ENCODE measurements around the gene MRPL41. TPM values are rescaled to one million over a fixed set of nuclear protein-coding genes. Genes with fewer than 3 reads are reported as not detected.
"Not testable (repeated sequence)": the region's sequence is repeated elsewhere in the genome, so short reads cannot be mapped to it uniquely, and the experiment has no call there.

Gene MRPL41
- 57.4 and 62.2 TPM in 2 replicates for total RNA-seq (2014; rRNA removed; shearing (Covaris generic); ENCODE audit: low replicate concordance)

GRCh38 chr9:137551264-137552021 is at the start of gene MRPL41:
Gene MRPL41, plus strand, starts transcription at chr9:137551879. Its CDS starts 203 bp downstream, at chr9:137552082.
- Histone ChIP-seq H3K27me3 (no peaks in the 10 kb centered on the region), H3K36me3 (peaks cover 24% of the 10 kb centered on the region), H3K4me3 (peak within 1 kb of the TSS; percentile 66), H3K9me3 (no peaks in the 10 kb centered on the region)
- DNase-seq = peak; percentile 92

GRCh38 chr9:137502008-137502911 is 49.4 kb upstream of the MRPL41 start:
- Histone ChIP-seq H3K27me3 (no peaks in the 10 kb centered on the region), H3K4me3 (no peak overlapping the region), H3K36me3 (no peaks in the 10 kb centered on the region), H3K9me3 (no peaks in the 10 kb centered on the region)
- no peak for DNase-seq

DNA sequence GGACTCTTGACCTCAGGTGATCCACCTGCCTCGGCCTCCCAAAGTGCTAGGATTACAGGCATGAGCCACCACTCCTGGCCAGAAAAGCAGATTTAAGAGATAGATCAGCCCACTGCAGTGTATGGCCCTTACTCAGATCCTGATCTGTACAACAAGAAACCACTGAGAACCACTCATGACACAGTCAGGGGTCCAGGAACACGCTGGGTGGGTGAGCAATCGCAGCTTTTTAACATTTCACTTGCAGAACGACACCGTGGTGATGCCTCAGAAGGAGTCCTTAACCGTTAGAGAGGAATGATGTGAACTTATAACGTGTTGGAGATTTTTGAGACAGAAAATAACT is 47.3 kb upstream of the MRPL41 start:
- no peak for DNase-seq
- no peak overlapping the region for H3K4me3 ChIP-seq
- no peaks in the 10 kb centered on the region for H3K9me3 ChIP-seq
- no peaks in the 10 kb centered on the region for H3K27me3 ChIP-seq
- H3K36me3 ChIP-seq = no peaks in the 10 kb centered on the region

DNA sequence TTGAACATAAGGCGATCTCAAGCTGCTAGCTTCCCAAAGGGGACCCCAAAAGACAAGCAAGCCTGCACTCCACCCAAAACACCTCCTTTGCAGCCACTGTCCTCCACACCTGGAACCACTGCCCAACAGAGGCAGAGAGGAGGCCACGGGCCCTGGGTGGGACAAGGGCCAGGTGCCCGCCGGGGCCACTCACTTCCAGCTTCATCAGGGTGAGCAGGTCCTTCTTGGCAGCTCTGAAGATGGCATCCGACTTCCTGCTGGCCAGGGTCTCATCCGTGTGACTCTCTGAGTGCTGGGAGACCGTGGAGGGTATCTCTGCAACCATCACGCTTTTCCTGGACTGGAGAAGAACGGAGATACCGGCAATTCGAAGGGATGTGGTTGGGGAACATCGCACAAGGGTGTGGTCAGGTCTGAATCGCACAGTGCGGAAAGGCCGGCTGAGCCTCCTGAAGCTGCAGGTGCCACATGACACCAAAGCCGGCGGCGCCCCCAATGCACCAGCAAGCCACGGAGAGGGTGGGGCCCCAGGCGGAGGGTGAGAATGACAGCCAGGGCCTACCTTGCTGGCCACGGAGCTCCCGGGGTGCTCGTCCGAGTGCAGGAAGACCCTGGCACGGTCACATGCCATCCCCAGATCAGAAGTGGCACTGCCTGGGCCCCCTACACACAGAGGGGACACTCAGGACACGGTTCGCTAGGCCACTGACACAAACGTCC is 46.1 kb upstream of the MRPL41 start:
- Histone ChIP-seq H3K4me3 (no peak overlapping the region), H3K36me3 (no peaks in the 10 kb centered on the region), H3K27me3 (no peaks in the 10 kb centered on the region), H3K9me3 (no peaks in the 10 kb centered on the region)
- DNase-seq = no peak

GRCh38 chr9:137506274-137506673 is 45.4 kb upstream of the MRPL41 start:
- H3K27me3 ChIP-seq = no peaks in the 10 kb centered on the region
- no peaks in the 10 kb centered on the region for H3K9me3 ChIP-seq
- no peak for DNase-seq
- no peaks in the 10 kb centered on the region for H3K36me3 ChIP-seq
- no peak overlapping the region for H3K4me3 ChIP-seq

- DNase-seq = peak; percentile 66
Observed at GRCh38 chr9:137506702-137507171, 44.9 kb upstream of the MRPL41 start.

GRCh38 chr9:137509198-137509597 is 42.5 kb upstream of the MRPL41 start:
- no peak for DNase-seq
- Histone ChIP-seq H3K36me3 (no peaks in the 10 kb centered on the region), H3K4me3 (no peak overlapping the region), H3K27me3 (no peaks in the 10 kb centered on the region), H3K9me3 (no peaks in the 10 kb centered on the region)

More at GRCh38 chr9:137506702-137507171, 44.9 kb upstream of the MRPL41 start:
- Histone ChIP-seq H3K4me3 (no peak overlapping the region), H3K9me3 (no peaks in the 10 kb centered on the region), H3K27me3 (no peaks in the 10 kb centered on the region), H3K36me3 (no peaks in the 10 kb centered on the region)

DNA sequence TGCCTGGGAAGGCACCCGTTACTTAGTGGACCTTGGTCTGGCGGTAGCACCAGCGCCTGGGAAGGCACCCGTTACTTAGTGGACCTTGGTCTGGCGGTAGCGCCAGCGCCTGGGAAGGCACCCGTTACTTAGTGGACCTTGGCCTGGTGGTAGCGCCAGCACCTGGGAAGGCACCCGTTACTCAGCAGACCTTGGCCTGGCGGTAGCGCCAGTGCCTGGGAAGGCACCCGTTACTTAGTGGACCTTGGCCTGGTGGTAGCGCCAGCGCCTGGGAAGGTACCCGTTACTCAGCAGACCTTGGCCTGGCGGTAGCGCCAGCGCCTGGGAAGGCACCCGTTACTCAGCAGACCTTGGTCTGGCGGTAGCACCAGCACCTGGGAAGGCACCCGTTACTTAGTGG is 40.6 kb upstream of the MRPL41 start:
- not testable (repeated sequence) for H3K36me3 ChIP-seq, DNase-seq

DNA sequence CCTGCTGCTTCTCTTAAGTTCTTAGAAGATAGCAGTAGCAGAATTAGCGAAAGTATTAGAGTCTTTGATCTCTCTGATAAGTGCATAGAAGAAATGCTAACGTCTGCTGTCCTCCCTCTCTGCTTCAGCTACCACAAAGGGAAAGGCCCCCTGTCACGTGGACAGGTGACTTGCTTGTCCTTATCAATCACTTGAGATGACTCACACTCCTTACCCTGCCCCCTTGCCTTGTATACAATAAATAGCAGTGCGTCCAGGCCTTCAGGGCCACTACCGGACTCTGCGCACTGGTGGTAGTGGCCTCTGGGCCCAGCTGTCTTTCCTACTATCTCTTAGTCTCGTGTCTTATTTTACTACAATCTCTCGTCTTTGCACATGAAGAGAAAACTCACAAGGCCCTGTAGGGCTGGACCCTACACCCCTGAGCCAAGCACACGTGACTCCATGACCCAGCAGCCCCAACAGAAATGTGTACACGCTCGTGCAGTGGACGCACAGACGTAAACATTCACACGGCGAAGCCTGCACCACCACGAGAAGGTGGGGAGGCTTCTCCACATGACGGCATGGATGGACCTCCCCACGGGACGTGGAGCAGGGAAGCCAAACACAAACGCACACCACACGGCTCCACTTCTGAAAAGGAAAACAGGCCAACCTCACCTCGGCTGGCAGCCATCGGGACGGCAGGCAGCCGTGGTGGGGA is 39.8 kb upstream of the MRPL41 start:
- H3K36me3 ChIP-seq = no peaks in the 10 kb centered on the region
- no peak for DNase-seq
- H3K27me3 ChIP-seq = no peaks in the 10 kb centered on the region
- no peak overlapping the region for H3K4me3 ChIP-seq
- H3K9me3 ChIP-seq = no peaks in the 10 kb centered on the region

More for the DNA sequence above, 40.6 kb upstream of the MRPL41 start:
- not testable (repeated sequence) for H3K9me3 ChIP-seq, H3K27me3 ChIP-seq, H3K4me3 ChIP-seq

GRCh38 chr9:137513136-137513535 is 38.5 kb upstream of the MRPL41 start:
- not testable (repeated sequence) for DNase-seq, H3K36me3 ChIP-seq, H3K9me3 ChIP-seq, H3K4me3 ChIP-seq, H3K27me3 ChIP-seq

- peak; percentile 61 for DNase-seq
- not testable (repeated sequence) for H3K36me3 ChIP-seq, H3K27me3 ChIP-seq, H3K9me3 ChIP-seq
- peak overlapping the region; percentile 33 for H3K4me3 ChIP-seq
Observed at GRCh38 chr9:137513801-137514570, 37.7 kb upstream of the MRPL41 start.

- no peak for DNase-seq
- no peaks in the 10 kb centered on the region for H3K9me3 ChIP-seq
- no peaks in the 10 kb centered on the region for H3K36me3 ChIP-seq
- no peaks in the 10 kb centered on the region for H3K27me3 ChIP-seq
- H3K4me3 ChIP-seq = no peak overlapping the region
Observed at GRCh38 chr9:137514691-137515337, 36.9 kb upstream of the MRPL41 start.

DNA sequence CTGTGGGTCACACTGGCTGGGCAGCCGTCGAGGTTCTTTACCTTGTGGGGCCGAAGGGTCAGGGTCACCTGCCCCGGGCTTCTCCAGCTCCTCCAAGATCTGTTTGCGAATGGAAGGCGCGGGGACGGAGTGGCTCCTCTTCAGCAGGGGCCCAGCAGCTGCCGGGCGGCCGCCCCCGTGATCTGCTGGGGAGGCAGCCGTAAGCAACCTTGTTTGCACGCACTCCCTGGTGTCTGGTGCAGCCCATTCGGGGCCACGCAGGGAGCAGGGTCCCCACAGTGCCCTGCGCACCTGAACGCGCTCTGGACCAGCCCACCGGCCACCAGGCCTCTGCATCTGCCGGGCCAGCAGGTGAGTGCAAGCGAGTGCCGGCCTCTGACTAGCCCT is 36.3 kb upstream of the MRPL41 start:
- Histone ChIP-seq H3K9me3 (no peaks in the 10 kb centered on the region), H3K27me3 (no peaks in the 10 kb centered on the region), H3K4me3 (no peak overlapping the region), H3K36me3 (no peaks in the 10 kb centered on the region)
- no peak for DNase-seq

- no peaks in the 10 kb centered on the region for H3K36me3 ChIP-seq
- H3K9me3 ChIP-seq = no peaks in the 10 kb centered on the region
- DNase-seq = no peak
- no peak overlapping the region for H3K4me3 ChIP-seq
- no peaks in the 10 kb centered on the region for H3K27me3 ChIP-seq
Observed at GRCh38 chr9:137516144-137516917, 35.3 kb upstream of the MRPL41 start.

All from MG63 (cell line).